ENCODE measurements around the gene MOCS3. TPM values are rescaled to one million over a fixed set of nuclear protein-coding genes. Genes with fewer than 3 reads are reported as not detected.

The MOCS3 gene
- total and polyA plus RNA-seq, 2 of the 13 experiments (the other 11 are each of a cell fraction or from before 2014, with no cell fraction given): 3.7 to 8.4 TPM

DNA sequence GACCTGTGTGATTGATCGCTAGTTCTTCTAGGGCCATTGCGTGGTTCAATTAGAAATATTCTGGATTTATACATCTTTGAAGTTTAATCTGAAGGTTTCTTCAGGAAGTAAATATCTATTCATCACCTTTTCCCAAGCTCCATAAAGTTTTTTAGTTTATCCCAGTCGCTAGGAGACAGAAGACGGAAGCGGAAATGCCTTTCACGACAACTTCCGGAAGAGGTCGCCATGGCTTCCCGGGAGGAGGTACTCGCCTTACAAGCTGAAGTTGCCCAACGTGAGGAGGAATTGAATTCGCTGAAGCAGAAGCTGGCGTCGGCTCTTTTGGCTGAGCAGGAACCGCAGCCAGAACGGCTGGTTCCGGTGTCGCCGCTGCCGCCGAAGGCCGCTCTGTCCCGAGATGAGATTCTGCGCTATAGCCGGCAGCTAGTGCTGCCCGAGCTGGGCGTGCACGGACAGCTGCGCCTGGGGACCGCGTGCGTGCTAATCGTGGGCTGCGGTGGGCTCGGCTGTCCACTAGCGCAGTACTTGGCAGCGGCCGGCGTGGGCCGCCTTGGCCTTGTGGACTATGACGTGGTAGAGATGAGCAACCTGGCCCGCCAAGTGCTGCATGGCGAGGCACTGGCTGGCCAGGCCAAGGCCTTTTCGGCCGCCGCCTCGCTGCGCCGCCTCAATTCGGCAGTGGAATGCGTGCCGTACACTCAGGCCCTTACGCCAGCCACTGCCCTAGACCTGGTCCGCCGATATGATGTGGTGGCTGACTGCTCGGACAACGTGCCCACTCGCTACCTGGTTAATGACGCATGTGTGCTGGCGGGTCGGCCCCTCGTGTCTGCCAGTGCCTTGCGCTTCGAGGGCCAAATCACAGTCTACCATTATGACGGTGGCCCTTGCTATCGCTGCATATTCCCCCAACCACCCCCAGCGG lies at the start of gene MOCS3 (continued):
- TF ChIP-seq, protein P1, sequence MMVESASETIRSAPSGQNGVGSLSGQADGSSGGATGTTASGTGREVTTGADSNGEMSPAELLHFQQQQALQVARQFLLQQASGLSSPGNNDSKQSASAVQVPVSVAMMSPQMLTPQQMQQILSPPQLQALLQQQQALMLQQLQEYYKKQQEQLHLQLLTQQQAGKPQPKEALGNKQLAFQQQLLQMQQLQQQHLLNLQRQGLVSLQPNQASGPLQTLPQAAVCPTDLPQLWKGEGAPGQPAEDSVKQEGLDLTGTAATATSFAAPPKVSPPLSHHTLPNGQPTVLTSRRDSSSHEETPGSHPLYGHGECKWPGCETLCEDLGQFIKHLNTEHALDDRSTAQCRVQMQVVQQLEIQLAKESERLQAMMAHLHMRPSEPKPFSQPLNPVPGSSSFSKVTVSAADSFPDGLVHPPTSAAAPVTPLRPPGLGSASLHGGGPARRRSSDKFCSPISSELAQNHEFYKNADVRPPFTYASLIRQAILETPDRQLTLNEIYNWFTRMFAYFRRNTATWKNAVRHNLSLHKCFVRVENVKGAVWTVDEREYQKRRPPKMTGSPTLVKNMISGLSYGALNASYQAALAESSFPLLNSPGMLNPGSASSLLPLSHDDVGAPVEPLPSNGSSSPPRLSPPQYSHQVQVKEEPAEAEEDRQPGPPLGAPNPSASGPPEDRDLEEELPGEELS (CRISPR knock-in tag; IDR thresholded peaks at IDR 0.05): peak; percentile 48; the same call in 1 of the 2 replicates
- TF ChIP-seq ZNF891 (CRISPR knock-in tag; IDR thresholded peaks at IDR 0.05) (peak; percentile 80; the same call in 1 of the 2 replicates), YY1 (IDR thresholded peaks at IDR 0.05; ENCODE audit: insufficient read depth, insufficient replicate concordance, low read depth, low read length) (peak; percentile 88), NFKBIZ (CRISPR knock-in tag; IDR thresholded peaks at IDR 0.05) (0 out of 2 replicates have a peak, but pooled peaks have one; percentile 21), ZNF572 (CRISPR knock-in tag; IDR thresholded peaks at IDR 0.05) (peak; percentile 85; the same call in 1 of the 2 replicates), SPEN (CRISPR knock-in tag; IDR thresholded peaks at IDR 0.05; ENCODE audit: low read depth) (peak; percentile 19; the same call in 1 of the 2 replicates), ZNF589 (CRISPR knock-in tag; conservative IDR thresholded peaks at IDR 0.05) (no peak; the same call in 1 of the 2 replicates), ZNF382 (CRISPR knock-in tag; IDR thresholded peaks at IDR 0.05; ENCODE audit: borderline replicate concordance) (no peak), ZNF33B (CRISPR knock-in tag; IDR thresholded peaks at IDR 0.05) (no peak; the same call in 1 of the 2 replicates), ZNF333 (CRISPR knock-in tag; IDR thresholded peaks at IDR 0.05; ENCODE audit: borderline replicate concordance) (peak; percentile 99), AHR (CRISPR knock-in tag; IDR thresholded peaks at IDR 0.05) (no peak), ZNF790 (CRISPR knock-in tag; IDR thresholded peaks at IDR 0.05; ENCODE audit: borderline replicate concordance) (no peak), ZNF230 (CRISPR knock-in tag; IDR thresholded peaks at IDR 0.05) (peak; percentile 74), FOXP1 (IDR thresholded peaks at IDR 0.05) (no peak), FOXP1 (CRISPR knock-in tag; IDR thresholded peaks at IDR 0.05) (no peak), ZBTB8A (CRISPR knock-in tag; IDR thresholded peaks at IDR 0.05; ENCODE audit: borderline replicate concordance, low read depth) (no peak), MAFF (IDR thresholded peaks at IDR 0.05; ENCODE audit: low read depth, low read length) (no peak), FOSL1 (CRISPR knock-in tag; IDR thresholded peaks at IDR 0.05; ENCODE audit: borderline replicate concordance) (0 out of 2 replicates have a peak, but pooled peaks have one; percentile 29), ZBTB38 (CRISPR knock-in tag; IDR thresholded peaks at IDR 0.05) (no peak), FOXC1 (CRISPR knock-in tag; IDR thresholded peaks at IDR 0.05; ENCODE audit: borderline replicate concordance) (no peak; the same call in 1 of the 2 replicates), KLF9 (CRISPR knock-in tag; IDR thresholded peaks at IDR 0.05; ENCODE audit: low read depth) (no peak)
- TF ChIP-seq, protein P2, sequence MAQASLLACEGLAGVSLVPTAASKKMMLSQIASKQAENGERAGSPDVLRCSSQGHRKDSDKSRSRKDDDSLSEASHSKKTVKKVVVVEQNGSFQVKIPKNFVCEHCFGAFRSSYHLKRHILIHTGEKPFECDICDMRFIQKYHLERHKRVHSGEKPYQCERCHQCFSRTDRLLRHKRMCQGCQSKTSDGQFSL (CRISPR knock-in tag; IDR thresholded peaks at IDR 0.05): 0 out of 2 replicates have a peak, but pooled peaks have one; percentile 24
- TF ChIP-seq, protein P3, sequence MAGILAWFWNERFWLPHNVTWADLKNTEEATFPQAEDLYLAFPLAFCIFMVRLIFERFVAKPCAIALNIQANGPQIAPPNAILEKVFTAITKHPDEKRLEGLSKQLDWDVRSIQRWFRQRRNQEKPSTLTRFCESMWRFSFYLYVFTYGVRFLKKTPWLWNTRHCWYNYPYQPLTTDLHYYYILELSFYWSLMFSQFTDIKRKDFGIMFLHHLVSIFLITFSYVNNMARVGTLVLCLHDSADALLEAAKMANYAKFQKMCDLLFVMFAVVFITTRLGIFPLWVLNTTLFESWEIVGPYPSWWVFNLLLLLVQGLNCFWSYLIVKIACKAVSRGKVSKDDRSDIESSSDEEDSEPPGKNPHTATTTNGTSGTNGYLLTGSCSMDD (CRISPR knock-in tag; IDR thresholded peaks at IDR 0.05): peak; percentile 82; the same call in 1 of the 2 replicates
- TF ChIP-seq, protein P4, sequence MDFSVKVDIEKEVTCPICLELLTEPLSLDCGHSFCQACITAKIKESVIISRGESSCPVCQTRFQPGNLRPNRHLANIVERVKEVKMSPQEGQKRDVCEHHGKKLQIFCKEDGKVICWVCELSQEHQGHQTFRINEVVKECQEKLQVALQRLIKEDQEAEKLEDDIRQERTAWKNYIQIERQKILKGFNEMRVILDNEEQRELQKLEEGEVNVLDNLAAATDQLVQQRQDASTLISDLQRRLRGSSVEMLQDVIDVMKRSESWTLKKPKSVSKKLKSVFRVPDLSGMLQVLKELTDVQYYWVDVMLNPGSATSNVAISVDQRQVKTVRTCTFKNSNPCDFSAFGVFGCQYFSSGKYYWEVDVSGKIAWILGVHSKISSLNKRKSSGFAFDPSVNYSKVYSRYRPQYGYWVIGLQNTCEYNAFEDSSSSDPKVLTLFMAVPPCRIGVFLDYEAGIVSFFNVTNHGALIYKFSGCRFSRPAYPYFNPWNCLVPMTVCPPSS (IDR thresholded peaks at IDR 0.05): no peak
- TF ChIP-seq, protein P5, sequence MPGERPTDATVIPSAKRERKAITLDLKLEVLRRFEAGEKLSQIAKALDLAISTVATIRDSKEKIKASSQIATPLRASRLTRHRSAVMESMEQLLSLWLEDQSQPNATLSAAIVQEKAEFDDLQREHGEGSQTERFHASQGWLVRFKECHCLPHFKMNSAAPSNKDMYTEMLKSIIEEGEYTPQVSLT (CRISPR knock-in tag; IDR thresholded peaks at IDR 0.05; ENCODE audit: borderline replicate concordance, low read depth): no peak

Measured in HepG2 (cell line).